Fibroblast of peridontal ligament (primary cell): ENCODE results near the gene NDUFV1.
"Not testable (repeated sequence)": the region's sequence is repeated elsewhere in the genome, so short reads cannot be mapped to it uniquely, and the experiment has no call there.

Source experiments
- DNase-seq: peaks from one replicate; pipeline ENCODE4 v3.0.0-alpha.2; 2010; ENCODE audit errors: extremely low read depth

Gene NDUFV1

DNA sequence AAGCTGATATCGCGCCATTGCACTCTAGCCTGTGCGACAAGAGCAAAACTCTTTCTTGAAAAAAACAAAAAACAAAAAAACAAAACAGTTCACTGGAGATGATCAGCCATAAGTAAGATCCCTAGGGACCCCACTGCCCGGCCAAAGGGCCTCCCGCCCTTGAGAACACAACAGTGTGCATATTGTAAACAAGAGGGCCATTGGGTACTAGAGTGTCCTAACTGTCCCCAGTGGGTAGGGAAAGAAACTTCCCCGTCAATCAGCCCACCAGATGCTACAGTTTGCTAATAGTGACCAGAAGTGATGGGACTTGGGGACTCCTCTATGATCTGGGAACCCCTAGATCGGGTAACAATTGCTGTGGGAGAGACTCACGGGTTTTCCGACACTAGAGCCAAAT is 47.5 kb downstream of the NDUFV1 start:
- DNase-seq = no peak

DNA sequence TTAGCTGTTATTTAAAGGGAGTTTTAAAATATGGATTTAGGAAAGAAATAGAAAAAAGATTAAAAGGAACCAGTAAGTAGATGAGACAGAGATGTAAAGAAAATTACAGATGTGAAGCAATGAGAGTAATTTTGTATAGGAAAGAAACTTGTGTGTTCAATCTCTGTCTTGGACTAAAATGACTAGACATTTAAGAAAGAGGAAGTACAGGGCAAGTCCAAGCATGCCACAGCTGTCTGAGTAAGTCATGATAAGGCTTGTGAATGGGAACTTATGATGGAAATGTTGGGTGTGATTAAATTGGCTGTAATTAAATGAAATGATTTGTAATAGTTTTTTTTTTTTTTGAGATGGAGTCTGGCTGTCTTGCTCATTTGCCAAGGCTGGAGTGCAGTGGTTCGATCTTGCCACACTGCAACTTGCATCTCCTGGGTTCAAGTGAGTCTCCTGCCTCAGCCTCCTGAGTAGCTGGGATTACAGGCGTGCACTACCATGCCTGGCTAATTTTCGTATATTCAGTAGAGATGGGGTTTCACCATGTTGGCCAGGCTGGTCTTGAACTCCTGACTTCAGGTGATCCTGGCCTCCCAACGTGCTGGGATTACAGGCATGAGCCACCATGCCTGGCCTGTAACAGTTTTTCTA is 49.7 kb downstream of the NDUFV1 start:
- no peak for DNase-seq

DNA sequence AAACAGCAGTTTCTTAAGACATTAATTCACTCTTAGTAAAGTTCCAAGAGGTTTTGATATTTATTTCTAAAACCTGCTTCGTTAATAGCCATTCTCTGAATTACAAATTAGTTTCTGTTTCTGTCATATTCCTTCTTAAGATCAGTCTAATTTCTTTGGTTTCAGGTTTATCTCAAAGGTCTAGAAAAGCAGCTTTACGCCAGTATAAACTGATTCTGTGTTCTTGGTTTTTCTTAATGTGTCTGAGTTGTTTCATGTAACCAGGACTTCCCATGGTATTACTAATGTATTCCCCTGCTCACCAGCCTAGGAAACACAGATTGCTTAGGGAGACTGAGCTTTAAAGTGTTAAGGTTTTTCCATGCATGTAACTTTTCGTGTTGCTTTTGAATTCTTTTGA is 50.6 kb downstream of the NDUFV1 start:
- no peak for DNase-seq

DNA sequence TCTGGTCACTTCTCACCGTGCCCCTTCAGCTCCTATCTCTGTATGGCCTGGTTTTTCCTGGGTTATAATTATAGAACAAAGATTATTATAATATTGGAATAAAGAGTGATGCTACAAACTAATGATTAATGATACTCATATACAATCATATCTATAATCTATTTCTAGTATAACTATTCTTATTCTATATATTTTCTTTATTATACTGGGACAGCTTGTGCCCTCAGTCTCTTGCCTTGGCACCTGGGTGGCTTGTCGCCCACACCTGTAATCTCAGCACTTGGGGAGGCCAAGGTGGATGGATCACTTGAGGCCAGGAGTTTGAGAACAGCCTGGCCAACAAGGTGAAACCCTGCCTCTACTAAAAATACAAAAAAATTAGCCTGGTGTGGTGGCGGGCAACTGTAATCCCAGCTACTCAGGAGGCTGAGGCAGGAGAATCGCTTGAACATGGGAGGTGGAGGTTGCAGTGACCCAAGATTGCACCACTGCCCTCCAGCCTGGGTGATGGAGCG is 53.0 kb downstream of the NDUFV1 start:
- DNase-seq = not testable (repeated sequence)

DNA sequence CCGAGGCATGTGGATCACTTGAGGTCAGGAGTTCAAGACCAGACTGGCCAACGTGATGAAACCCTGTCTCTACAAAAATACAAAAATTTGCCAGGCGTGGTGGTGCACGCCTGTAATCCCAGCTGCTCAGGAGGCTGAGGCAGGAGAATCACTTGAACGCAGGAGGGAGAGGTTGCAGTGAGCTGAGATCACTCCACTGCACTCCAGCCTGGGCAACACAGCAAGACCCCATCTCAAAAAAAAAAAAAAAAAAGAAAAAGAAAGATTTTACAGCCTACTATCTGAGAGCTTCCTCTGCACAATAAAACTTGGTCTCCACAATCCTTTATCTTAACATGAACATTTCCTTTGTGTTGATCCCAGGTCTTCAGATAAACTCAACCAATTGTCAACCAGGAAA is 54.0 kb downstream of the NDUFV1 start:
- DNase-seq = not testable (repeated sequence)
